Nephron (organoid): Measurements from ENCODE around the gene OR5B2.
"Not testable (repeated sequence)": the region's sequence is repeated elsewhere in the genome, so short reads cannot be mapped to it uniquely, and the experiment has no call there.

Experiments
- H3K27ac Mint-ChIP-seq, 3 experiments: 2 replicates each; pipeline ENCODE4 v1.8.0; 2020; ENCODE audit warnings: mixed read lengths in 3 of 3, mild to moderate bottlenecking in 2 of 3, moderate library complexity in 1 of 3
- H3K27me3 Mint-ChIP-seq: 2 replicates; pipeline ENCODE4 v1.8.0; 2021; ENCODE audit warnings: low read depth, mild to moderate bottlenecking, moderate library complexity, mixed read lengths
- H3K36me3 Mint-ChIP-seq: 2 replicates; pipeline ENCODE4 v1.8.0; 2020; ENCODE audit warnings: low read depth, mixed read lengths
- H3K4me1 Mint-ChIP-seq: 2 replicates; pipeline ENCODE4 v1.8.0; 2020; ENCODE audit warnings: mixed read lengths
- H3K4me3 Mint-ChIP-seq, 3 experiments: 2 replicates each; pipeline ENCODE4 v1.8.0; 2020; ENCODE audit warnings: mild to moderate bottlenecking in 3 of 3, mixed read lengths in 3 of 3, moderate library complexity in 2 of 3
- H3K9me3 Mint-ChIP-seq: 2 replicates; pipeline ENCODE4 v1.8.0; 2020; ENCODE audit warnings: mixed read lengths
- TF ChIP-seq, protein P1 (sequence below), 3 experiments: fragments of 200-600 bp; sonication (generic); IDR thresholded peaks; one replicate each; pipeline ENCODE4 v1.5.0; 2021; ENCODE audit warnings: antibody characterized with exemption in 3 of 3; ENCODE audit not compliant: unreplicated experiment in 3 of 3

The OR5B2 gene

GRCh38 chr11:58406774-58407173, 21.1 kb downstream of the OR5B2 start, which contains the start of gene OR5B3:
OR5B3 (minus strand) TSS chr11:58406874; CDS start chr11:58403409, 3,465 bp downstream.
- H3K36me3 Mint-ChIP-seq = no peaks in the 10 kb centered on the region
- peaks cover 15% of the 10 kb centered on the region for H3K9me3 Mint-ChIP-seq
- no peak within 1 kb of the TSS for H3K27ac Mint-ChIP-seq
- no peaks in the 10 kb centered on the region for H3K27me3 Mint-ChIP-seq
- TF ChIP-seq, protein P1, sequence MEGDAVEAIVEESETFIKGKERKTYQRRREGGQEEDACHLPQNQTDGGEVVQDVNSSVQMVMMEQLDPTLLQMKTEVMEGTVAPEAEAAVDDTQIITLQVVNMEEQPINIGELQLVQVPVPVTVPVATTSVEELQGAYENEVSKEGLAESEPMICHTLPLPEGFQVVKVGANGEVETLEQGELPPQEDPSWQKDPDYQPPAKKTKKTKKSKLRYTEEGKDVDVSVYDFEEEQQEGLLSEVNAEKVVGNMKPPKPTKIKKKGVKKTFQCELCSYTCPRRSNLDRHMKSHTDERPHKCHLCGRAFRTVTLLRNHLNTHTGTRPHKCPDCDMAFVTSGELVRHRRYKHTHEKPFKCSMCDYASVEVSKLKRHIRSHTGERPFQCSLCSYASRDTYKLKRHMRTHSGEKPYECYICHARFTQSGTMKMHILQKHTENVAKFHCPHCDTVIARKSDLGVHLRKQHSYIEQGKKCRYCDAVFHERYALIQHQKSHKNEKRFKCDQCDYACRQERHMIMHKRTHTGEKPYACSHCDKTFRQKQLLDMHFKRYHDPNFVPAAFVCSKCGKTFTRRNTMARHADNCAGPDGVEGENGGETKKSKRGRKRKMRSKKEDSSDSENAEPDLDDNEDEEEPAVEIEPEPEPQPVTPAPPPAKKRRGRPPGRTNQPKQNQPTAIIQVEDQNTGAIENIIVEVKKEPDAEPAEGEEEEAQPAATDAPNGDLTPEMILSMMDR (IDR thresholded peaks at IDR 0.05; ENCODE audit: unreplicated experiment in 3 of 3) = no peak
- H3K4me1 Mint-ChIP-seq = no peaks in the 10 kb centered on the region
- H3K4me3 Mint-ChIP-seq = no peak within 1 kb of the TSS

DNA sequence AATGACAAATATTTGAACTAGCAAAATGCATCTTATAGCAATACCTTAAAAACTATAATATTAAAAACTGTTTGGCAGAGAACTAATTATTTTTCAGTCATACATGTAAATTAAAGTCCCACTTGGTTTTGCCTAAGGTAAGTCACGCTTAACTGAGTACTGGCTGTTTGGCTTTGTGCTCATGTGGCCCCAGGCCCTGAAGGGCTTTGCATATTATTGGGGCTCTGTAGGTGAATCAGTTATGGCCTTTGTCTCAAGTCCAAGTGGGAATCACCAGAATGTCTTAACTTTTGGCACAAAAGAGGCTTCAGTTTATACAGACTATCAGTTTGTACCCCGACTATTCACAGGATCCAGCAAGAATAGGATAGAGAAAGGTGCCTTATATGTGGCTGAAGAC, 28.3 kb downstream of the OR5B2 start:
- H3K27me3 Mint-ChIP-seq, H3K9me3 Mint-ChIP-seq, H3K4me1 Mint-ChIP-seq, H3K27ac Mint-ChIP-seq, H3K36me3 Mint-ChIP-seq, H3K4me3 Mint-ChIP-seq: not testable (repeated sequence)

GRCh38 chr11:58395581-58395980, 32.3 kb downstream of the OR5B2 start:
- Mint-ChIP-seq H3K4me3 (no peak overlapping the region), H3K36me3 (no peaks in the 10 kb centered on the region), H3K9me3 (peaks cover 8% of the 10 kb centered on the region), H3K27me3 (no peaks in the 10 kb centered on the region), H3K4me1 (no peaks in the 10 kb centered on the region), H3K27ac (no peak overlapping the region)
- TF ChIP-seq, protein P1 (IDR thresholded peaks at IDR 0.05; ENCODE audit: unreplicated experiment in 3 of 3) = no peak

- H3K9me3 Mint-ChIP-seq = peaks cover 8% of the 10 kb centered on the region
- H3K36me3 Mint-ChIP-seq = no peaks in the 10 kb centered on the region
- TF ChIP-seq, protein P1 (IDR thresholded peaks at IDR 0.05; ENCODE audit: unreplicated experiment in 3 of 3) = no peak
- H3K4me1 Mint-ChIP-seq = no peaks in the 10 kb centered on the region
- H3K27ac Mint-ChIP-seq = no peak overlapping the region
- no peaks in the 10 kb centered on the region for H3K27me3 Mint-ChIP-seq
- H3K4me3 Mint-ChIP-seq = no peak overlapping the region
These were observed 33.7 kb downstream of the OR5B2 start for GRCh38 chr11:58394195-58394594.

- Mint-ChIP-seq H3K4me1 (no peaks in the 10 kb centered on the region), H3K9me3 (peaks cover 8% of the 10 kb centered on the region), H3K27ac (no peak overlapping the region), H3K27me3 (no peaks in the 10 kb centered on the region), H3K4me3 (no peak overlapping the region), H3K36me3 (no peaks in the 10 kb centered on the region)
- TF ChIP-seq, protein P1 (IDR thresholded peaks at IDR 0.05; ENCODE audit: unreplicated experiment in 3 of 3) = no peak
These were observed 35.2 kb downstream of the OR5B2 start for GRCh38 chr11:58392746-58393145.

GRCh38 chr11:58391879-58392278, 36.0 kb downstream of the OR5B2 start:
- TF ChIP-seq, protein P1 (IDR thresholded peaks at IDR 0.05; ENCODE audit: unreplicated experiment in 3 of 3) = no peak
- H3K4me3 Mint-ChIP-seq = no peak overlapping the region
- no peak overlapping the region for H3K27ac Mint-ChIP-seq
- H3K27me3 Mint-ChIP-seq = no peaks in the 10 kb centered on the region
- H3K36me3 Mint-ChIP-seq = no peaks in the 10 kb centered on the region
- H3K4me1 Mint-ChIP-seq = no peaks in the 10 kb centered on the region
- peaks cover 8% of the 10 kb centered on the region for H3K9me3 Mint-ChIP-seq
